ENCODE results near the gene MTHFD1L.

The MTHFD1L gene

DNA sequence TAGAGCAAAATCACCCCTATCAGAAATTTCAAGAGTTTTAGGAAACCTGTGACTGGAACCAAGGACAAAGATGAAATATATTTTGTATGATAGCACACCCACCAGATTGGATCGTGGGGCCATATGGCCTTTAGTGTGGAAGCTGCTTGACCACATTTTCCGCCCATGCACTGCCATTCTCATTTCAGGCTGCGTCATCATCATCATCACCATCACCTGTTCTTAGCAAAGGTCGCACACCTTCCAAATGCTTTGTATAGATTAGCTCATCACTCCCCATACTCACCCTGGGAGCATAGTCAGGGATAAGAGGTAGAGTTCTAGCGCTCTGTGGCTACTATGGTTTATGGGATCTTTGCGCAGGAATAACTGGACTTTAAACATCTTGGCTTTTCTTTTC, 185.7 kb downstream of the MTHFD1L start:
- ATAC-seq, result no peak
- TF ChIP-seq, protein P1, sequence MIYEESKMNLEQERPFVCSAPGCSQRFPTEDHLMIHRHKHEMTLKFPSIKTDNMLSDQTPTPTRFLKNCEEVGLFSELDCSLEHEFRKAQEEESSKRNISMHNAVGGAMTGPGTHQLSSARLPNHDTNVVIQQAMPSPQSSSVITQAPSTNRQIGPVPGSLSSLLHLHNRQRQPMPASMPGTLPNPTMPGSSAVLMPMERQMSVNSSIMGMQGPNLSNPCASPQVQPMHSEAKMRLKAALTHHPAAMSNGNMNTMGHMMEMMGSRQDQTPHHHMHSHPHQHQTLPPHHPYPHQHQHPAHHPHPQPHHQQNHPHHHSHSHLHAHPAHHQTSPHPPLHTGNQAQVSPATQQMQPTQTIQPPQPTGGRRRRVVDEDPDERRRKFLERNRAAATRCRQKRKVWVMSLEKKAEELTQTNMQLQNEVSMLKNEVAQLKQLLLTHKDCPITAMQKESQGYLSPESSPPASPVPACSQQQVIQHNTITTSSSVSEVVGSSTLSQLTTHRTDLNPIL (CRISPR knock-in tag; IDR thresholded peaks at IDR 0.05; ENCODE audit: low read depth), result no peak
- TF ChIP-seq ZFP30 (CRISPR knock-in tag; IDR thresholded peaks at IDR 0.05), result no peak

DNA sequence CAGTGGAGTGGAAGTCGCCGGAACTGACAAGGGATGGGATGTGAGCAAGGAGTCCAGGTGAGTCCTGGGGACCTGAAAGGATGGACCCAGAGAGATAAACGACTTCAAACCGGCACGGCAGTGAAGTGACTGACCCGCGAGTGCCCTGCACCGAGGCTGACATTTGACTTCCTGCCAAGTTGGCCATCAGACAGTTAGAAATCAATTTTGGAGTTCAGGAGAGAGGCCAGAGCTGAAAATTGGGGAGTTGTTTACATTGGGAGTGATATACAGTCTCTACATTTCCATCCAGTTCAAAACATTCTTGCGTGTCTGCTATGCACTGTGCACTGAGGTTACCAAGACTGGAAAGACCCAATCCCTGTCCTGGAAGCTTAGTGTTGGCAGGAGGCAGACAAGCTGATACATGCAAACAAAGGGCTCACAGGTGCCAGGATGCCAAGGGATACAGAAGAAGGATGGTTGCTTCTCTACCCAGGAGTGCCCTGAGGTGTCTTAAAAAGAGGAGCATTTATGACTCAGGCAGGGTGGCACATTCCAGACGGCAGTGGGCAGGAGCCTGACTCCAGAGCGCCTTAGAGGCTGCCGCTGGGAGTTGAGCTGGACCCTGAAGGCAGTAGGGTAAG, 186.6 kb downstream of the MTHFD1L start:
- TF ChIP-seq PPARA (CRISPR knock-in tag; IDR thresholded peaks at IDR 0.05; ENCODE audit: borderline replicate concordance) (no peak), GLIS3 (CRISPR knock-in tag; IDR thresholded peaks at IDR 0.05) (no peak)
- TF ChIP-seq, protein P2, sequence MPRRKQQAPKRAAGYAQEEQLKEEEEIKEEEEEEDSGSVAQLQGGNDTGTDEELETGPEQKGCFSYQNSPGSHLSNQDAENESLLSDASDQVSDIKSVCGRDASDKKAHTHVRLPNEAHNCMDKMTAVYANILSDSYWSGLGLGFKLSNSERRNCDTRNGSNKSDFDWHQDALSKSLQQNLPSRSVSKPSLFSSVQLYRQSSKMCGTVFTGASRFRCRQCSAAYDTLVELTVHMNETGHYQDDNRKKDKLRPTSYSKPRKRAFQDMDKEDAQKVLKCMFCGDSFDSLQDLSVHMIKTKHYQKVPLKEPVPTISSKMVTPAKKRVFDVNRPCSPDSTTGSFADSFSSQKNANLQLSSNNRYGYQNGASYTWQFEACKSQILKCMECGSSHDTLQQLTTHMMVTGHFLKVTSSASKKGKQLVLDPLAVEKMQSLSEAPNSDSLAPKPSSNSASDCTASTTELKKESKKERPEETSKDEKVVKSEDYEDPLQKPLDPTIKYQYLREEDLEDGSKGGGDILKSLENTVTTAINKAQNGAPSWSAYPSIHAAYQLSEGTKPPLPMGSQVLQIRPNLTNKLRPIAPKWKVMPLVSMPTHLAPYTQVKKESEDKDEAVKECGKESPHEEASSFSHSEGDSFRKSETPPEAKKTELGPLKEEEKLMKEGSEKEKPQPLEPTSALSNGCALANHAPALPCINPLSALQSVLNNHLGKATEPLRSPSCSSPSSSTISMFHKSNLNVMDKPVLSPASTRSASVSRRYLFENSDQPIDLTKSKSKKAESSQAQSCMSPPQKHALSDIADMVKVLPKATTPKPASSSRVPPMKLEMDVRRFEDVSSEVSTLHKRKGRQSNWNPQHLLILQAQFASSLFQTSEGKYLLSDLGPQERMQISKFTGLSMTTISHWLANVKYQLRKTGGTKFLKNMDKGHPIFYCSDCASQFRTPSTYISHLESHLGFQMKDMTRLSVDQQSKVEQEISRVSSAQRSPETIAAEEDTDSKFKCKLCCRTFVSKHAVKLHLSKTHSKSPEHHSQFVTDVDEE (CRISPR knock-in tag; IDR thresholded peaks at IDR 0.05), result no peak
- TF ChIP-seq, protein P1 (CRISPR knock-in tag; IDR thresholded peaks at IDR 0.05; ENCODE audit: low read depth), result no peak
- no peak; the same call in 2 of the 3 replicates for ATAC-seq

DNA sequence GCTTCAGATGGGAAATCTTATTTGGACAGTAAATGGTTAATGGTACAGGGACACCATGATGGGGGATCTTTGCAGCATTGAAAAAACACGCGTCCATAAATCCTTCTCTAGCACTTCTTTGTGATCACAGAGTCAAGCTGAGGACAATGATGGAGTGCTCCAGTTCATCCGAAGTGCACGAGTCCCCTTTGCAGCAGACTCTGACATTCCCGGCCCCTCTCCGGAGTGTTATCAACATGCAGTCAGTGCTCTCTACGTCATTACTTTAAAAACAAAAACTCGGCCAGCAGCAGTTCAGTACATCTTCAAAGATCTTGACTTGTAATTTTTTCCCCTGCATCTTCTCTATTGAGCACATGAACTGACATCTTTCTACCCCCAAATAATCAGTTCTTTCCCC, 188.8 kb downstream of the MTHFD1L start:
- TF ChIP-seq ZC3H10 (CRISPR knock-in tag; IDR thresholded peaks at IDR 0.05) (no peak), SNAI2 (CRISPR knock-in tag; IDR thresholded peaks at IDR 0.05) (peak; percentile 17; the same call in 1 of the 2 replicates), ARNTL (CRISPR knock-in tag; IDR thresholded peaks at IDR 0.05; ENCODE audit: borderline replicate concordance, low read depth) (no peak), ISL1 (CRISPR knock-in tag; IDR thresholded peaks at IDR 0.05) (peak; percentile 32; the same call in 1 of the 2 replicates)
- no peak for ATAC-seq

DNA sequence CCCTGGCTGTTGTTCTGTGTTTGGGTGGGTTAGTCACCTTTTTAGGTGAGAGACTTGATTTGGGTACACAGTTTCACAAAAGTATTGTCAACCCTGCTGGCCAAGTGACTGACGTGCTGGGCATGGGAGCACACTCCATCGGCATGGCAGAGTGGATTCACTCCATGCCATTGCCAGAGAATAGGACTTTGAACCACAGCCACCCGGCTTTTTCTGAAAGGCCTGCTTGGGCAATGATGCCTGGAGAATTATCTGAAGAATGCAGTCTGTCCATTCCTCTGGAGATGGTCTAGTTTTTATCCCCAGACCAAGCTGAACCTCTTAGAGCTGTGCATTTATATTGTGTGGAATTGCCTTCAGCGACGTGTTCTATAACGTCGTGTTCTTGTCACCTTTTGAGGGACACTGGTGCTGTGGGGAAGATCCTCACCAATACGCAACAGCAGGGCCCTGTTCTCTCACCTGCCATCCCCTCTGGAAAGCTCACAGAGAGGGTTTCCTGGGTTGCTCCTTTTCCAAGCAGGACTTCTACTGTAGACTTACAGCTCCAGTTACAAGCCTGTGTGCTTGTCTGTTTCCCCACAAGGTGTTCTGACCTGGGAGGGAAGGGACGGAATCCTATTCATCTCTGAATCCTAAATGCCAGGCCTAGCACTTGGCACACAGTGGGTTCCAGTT, 190.9 kb downstream of the MTHFD1L start:
- ATAC-seq, result no peak
- TF ChIP-seq ARNTL (CRISPR knock-in tag; IDR thresholded peaks at IDR 0.05; ENCODE audit: borderline replicate concordance, low read depth) (no peak), ESRRG (CRISPR knock-in tag; IDR thresholded peaks at IDR 0.05) (no peak), RARB (CRISPR knock-in tag; IDR thresholded peaks at IDR 0.05) (no peak), CSDC2 (CRISPR knock-in tag; IDR thresholded peaks at IDR 0.05) (no peak), ISL1 (CRISPR knock-in tag; IDR thresholded peaks at IDR 0.05) (no peak), BACH2 (CRISPR knock-in tag; IDR thresholded peaks at IDR 0.05; ENCODE audit: borderline replicate concordance) (no peak), TCF4 (CRISPR knock-in tag; IDR thresholded peaks at IDR 0.05; ENCODE audit: borderline replicate concordance) (no peak), GLIS3 (CRISPR knock-in tag; IDR thresholded peaks at IDR 0.05) (no peak), SNAI2 (CRISPR knock-in tag; IDR thresholded peaks at IDR 0.05) (no peak), ZNF70 (CRISPR knock-in tag; IDR thresholded peaks at IDR 0.05) (no peak), ZC3H10 (CRISPR knock-in tag; IDR thresholded peaks at IDR 0.05) (no peak), ZFP3 (CRISPR knock-in tag; IDR thresholded peaks at IDR 0.05) (no peak), ZNF565 (CRISPR knock-in tag; conservative IDR thresholded peaks at IDR 0.05; ENCODE audit: low read depth) (no peak)
- TF ChIP-seq, protein P3, sequence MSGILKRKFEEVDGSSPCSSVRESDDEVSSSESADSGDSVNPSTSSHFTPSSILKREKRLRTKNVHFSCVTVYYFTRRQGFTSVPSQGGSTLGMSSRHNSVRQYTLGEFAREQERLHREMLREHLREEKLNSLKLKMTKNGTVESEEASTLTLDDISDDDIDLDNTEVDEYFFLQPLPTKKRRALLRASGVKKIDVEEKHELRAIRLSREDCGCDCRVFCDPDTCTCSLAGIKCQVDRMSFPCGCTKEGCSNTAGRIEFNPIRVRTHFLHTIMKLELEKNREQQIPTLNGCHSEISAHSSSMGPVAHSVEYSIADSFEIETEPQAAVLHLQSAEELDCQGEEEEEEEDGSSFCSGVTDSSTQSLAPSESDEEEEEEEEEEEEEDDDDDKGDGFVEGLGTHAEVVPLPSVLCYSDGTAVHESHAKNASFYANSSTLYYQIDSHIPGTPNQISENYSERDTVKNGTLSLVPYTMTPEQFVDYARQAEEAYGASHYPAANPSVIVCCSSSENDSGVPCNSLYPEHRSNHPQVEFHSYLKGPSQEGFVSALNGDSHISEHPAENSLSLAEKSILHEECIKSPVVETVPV (CRISPR knock-in tag; IDR thresholded peaks at IDR 0.05), result no peak
- TF ChIP-seq, protein P4, sequence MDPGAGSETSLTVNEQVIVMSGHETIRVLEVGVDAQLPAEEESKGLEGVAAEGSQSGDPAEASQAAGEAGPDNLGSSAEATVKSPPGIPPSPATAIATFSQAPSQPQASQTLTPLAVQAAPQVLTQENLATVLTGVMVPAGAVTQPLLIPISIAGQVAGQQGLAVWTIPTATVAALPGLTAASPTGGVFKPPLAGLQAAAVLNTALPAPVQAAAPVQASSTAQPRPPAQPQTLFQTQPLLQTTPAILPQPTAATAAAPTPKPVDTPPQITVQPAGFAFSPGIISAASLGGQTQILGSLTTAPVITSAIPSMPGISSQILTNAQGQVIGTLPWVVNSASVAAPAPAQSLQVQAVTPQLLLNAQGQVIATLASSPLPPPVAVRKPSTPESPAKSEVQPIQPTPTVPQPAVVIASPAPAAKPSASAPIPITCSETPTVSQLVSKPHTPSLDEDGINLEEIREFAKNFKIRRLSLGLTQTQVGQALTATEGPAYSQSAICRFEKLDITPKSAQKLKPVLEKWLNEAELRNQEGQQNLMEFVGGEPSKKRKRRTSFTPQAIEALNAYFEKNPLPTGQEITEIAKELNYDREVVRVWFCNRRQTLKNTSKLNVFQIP (CRISPR knock-in tag; IDR thresholded peaks at IDR 0.05; ENCODE audit: borderline replicate concordance, low read depth), result no peak
- TF ChIP-seq, protein P1 (CRISPR knock-in tag; IDR thresholded peaks at IDR 0.05; ENCODE audit: low read depth), result no peak

Measured in SK-N-SH treated with all-trans-retinoic acid at 6 μM for 48 hours (cell line).